Liver (tissue), 9 donors: ENCODE data around the gene CIDEB. TPM values are rescaled to one million over a fixed set of nuclear protein-coding genes. Genes with fewer than 3 reads are reported as not detected.

Experiments used
- DNase-seq: peaks from one replicate; pipeline ENCODE4 v3.0.0-alpha.2; 2017; ENCODE audit warnings: low spot score
- H3K27ac ChIP-seq, 2 donors: one replicate each; pipeline ENCODE4 v1.7.0; 2013; ENCODE audit warnings: inconsistent platforms in 2 of 2, low read length in 2 of 2, control low read depth in 1 of 2, low read depth in 1 of 2, mild to moderate bottlenecking in 1 of 2
- H3K27me3 ChIP-seq, 4 donors: one replicate each; pipeline versions ENCODE4 v1.6.1 to v1.7.0; 2013; ENCODE audit warnings: low read length in 3 of 4, inconsistent platforms in 1 of 4, mild to moderate bottlenecking in 1 of 4, moderate library complexity in 1 of 4; ENCODE audit not compliant: control insufficient read depth in 4 of 4, insufficient read depth in 4 of 4
- H3K36me3 ChIP-seq, 4 donors: one replicate each; pipeline versions ENCODE4 v1.6.1 to v1.7.0; 2013; ENCODE audit warnings: low read length in 3 of 4, mild to moderate bottlenecking in 3 of 4, low read depth in 1 of 4, moderate library complexity in 1 of 4; ENCODE audit not compliant: control insufficient read depth in 4 of 4, insufficient read depth in 3 of 4
- H3K4me1 ChIP-seq, 4 donors: one replicate each; pipeline versions ENCODE4 v1.6.1 to v1.7.0; 2013; ENCODE audit warnings: low read length in 3 of 4, mild to moderate bottlenecking in 3 of 4, moderate library complexity in 1 of 4; ENCODE audit not compliant: control insufficient read depth in 4 of 4, insufficient read depth in 4 of 4
- H3K4me3 ChIP-seq, 3 donors: one replicate each; pipeline versions ENCODE4 v1.6.1 to v1.7.0; 2013; ENCODE audit warnings: low read length in 3 of 3, control low read depth in 1 of 3, low read depth in 1 of 3, mild to moderate bottlenecking in 1 of 3
- H3K9ac ChIP-seq, 2 donors: one replicate each; pipeline ENCODE4 v1.7.0; 2013; ENCODE audit warnings: low read length in 2 of 2, mild to moderate bottlenecking in 2 of 2, moderate library complexity in 2 of 2, control low read depth in 1 of 2, low read depth in 1 of 2
- H3K9me3 ChIP-seq, 4 donors: one replicate each; pipeline versions ENCODE4 v1.6.1 to v1.7.0; 2013; ENCODE audit warnings: low read length in 3 of 4; ENCODE audit not compliant: control insufficient read depth in 4 of 4
- ATF3 ChIP-seq: IDR thresholded peaks from 2 replicates; pipeline ENCODE4 v1.6.1; 2016; ENCODE audit warnings: antibody characterized with exemption
- CTCF ChIP-seq: fragments of 150-350 bp; IDR thresholded peaks from 2 replicates; pipeline ENCODE4 v1.5.1; 2017; ENCODE audit warnings: improper control_type of control experiment, low read depth, low read length; ENCODE audit not compliant: missing input control
- EGR1 ChIP-seq, 2 donors: IDR thresholded peaks; 2 replicates each; pipeline ENCODE4 v1.6.1; 2016 to 2018; ENCODE audit warnings: antibody characterized with exemption in 2 of 2, low read depth in 2 of 2
- FOXA1 ChIP-seq: IDR thresholded peaks from 2 replicates; pipeline ENCODE4 v1.6.1; 2016; ENCODE audit warnings: antibody characterized with exemption
- FOXA2 ChIP-seq: IDR thresholded peaks from 2 replicates; pipeline ENCODE4 v1.6.1; 2016; ENCODE audit warnings: antibody characterized with exemption
- GABPA ChIP-seq, 2 donors: IDR thresholded peaks in 1 of 2; conservative IDR thresholded peaks in 1 of 2; 2 replicates each; pipeline ENCODE4 v1.6.1; 2016; ENCODE audit warnings: antibody characterized with exemption in 2 of 2, mild to moderate bottlenecking in 1 of 2, moderate library complexity in 1 of 2
- HNF4A ChIP-seq, 2 donors: conservative IDR thresholded peaks; 2 replicates each; pipeline ENCODE4 v1.6.1; 2016; ENCODE audit warnings: antibody characterized with exemption in 2 of 2, mild to moderate bottlenecking in 2 of 2
- HNF4G ChIP-seq: IDR thresholded peaks from 2 replicates; pipeline ENCODE4 v1.6.1; 2016; ENCODE audit warnings: antibody characterized with exemption
- MAX ChIP-seq: IDR thresholded peaks from 2 replicates; pipeline ENCODE4 v1.6.1; 2016; ENCODE audit warnings: antibody characterized with exemption
- NR2F2 ChIP-seq: IDR thresholded peaks from 2 replicates; pipeline ENCODE4 v1.6.1; 2016; ENCODE audit warnings: antibody characterized with exemption
- RAD21 ChIP-seq, 2 donors: IDR thresholded peaks; 2 replicates each; pipeline ENCODE4 v1.6.1; 2016; ENCODE audit warnings: antibody characterized with exemption in 2 of 2, mild to moderate bottlenecking in 2 of 2
- REST ChIP-seq: IDR thresholded peaks from 2 replicates; pipeline ENCODE4 v1.6.1; 2016; ENCODE audit warnings: antibody characterized with exemption, mild to moderate bottlenecking
- RXRA ChIP-seq, 2 donors: IDR thresholded peaks; 2 replicates each; pipeline ENCODE4 v1.6.1; 2017 to 2018; ENCODE audit warnings: antibody characterized with exemption in 2 of 2, mild to moderate bottlenecking in 1 of 2
- SP1 ChIP-seq: IDR thresholded peaks from 2 replicates; pipeline ENCODE4 v1.6.1; 2018; ENCODE audit warnings: antibody characterized with exemption, mild to moderate bottlenecking
- TAF1 ChIP-seq: conservative IDR thresholded peaks from 2 replicates; pipeline ENCODE4 v1.6.1; 2016; ENCODE audit warnings: antibody characterized with exemption, mild to moderate bottlenecking
- ZBTB33 ChIP-seq: IDR thresholded peaks from 2 replicates; pipeline ENCODE4 v1.6.1; 2016; ENCODE audit warnings: antibody characterized with exemption
- WGBS: extraction: QIAGEN DNeasy Blood & Tissue Kit; methylation state at CpG from one replicate; pipeline ENCODE4 v1.1.7; 2013; 5-methylcytosine and 5-hydroxymethylcytosine counted together
- polyA plus RNA-seq, 2 donors: library from polyadenylated mRNA; stranded (reverse) in 1 of 2; unstranded in 1 of 2; fragments of 200-250 nt in 1 of 2; fragments of >200 nt in 1 of 2; fragmentation: Nextera tagmentation in 1 of 2; extraction: Ambion mirVana in 1 of 2; gene quantifications; one replicate each; pipeline versions ENCODE4 v1.2.1 to v1.2.3, GENCODE V29; 2013 to 2015
- total RNA-seq, 2 donors: library from RNA; depleted of rRNA; stranded (reverse); fragments of >200 nt; gene quantifications; one replicate each; pipeline ENCODE4 v1.2.3, GENCODE V29; 2014
- donor health status: healthy.
- donor health status: healthy.
- donor health status: healthy.
- donor health status: healthy.
- donor health status: healthy.

Gene CIDEB
- total and polyA plus RNA-seq, 4 donors, result 32.1 to 312 (median 159) TPM

GRCh38 chr14:24323341-24323740 lies 15.6 kb upstream of the CIDEB start:
- TF ChIP-seq ZBTB33, result no peak
- no peak for TF ChIP-seq ATF3
- no peak for TF ChIP-seq TAF1
- TF ChIP-seq REST, result no peak
- TF ChIP-seq HNF4A (conservative IDR thresholded peaks at IDR 0.05), result no peak
- no peak for TF ChIP-seq RXRA (IDR thresholded peaks at IDR 0.05)
- TF ChIP-seq RAD21 (IDR thresholded peaks at IDR 0.05), result no peak
- 77% methylated on average over 3 of the region's 3 CpGs for WGBS
- Histone ChIP-seq H3K9ac (no peak overlapping the region), H3K9me3 (no peaks in the 10 kb centered on the region), H3K27ac (no peak overlapping the region), H3K27me3 (no peaks in the 10 kb centered on the region), H3K36me3 (no peaks in the 10 kb centered on the region), H3K4me3 (no peak overlapping the region), H3K4me1 (peaks cover 0 to 6% (median 1%) of the 10 kb centered on the region in 4 donors)
- DNase-seq, result no peak

- no peaks in the 10 kb centered on the region for H3K36me3 ChIP-seq
- no peak for TF ChIP-seq REST
- no peak for TF ChIP-seq ATF3
- no peak for TF ChIP-seq TAF1
- no peak for TF ChIP-seq MAX
- no peak for TF ChIP-seq ZBTB33
- TF ChIP-seq EGR1 (IDR thresholded peaks at IDR 0.05; ENCODE audit: low read depth in 2 of 2), result no peak
- no peak for TF ChIP-seq FOXA2
- no peak for TF ChIP-seq RXRA (IDR thresholded peaks at IDR 0.05)
- TF ChIP-seq SP1, result no peak
- no peak for TF ChIP-seq FOXA1
- TF ChIP-seq RAD21 (IDR thresholded peaks at IDR 0.05), result no peak
- no peak for TF ChIP-seq GABPA (IDR thresholded peaks at IDR 0.05 in 1 of 2, conservative IDR thresholded peaks at IDR 0.05 in 1 of 2)
- no peak for TF ChIP-seq HNF4G
- TF ChIP-seq CTCF, result no peak
- TF ChIP-seq NR2F2, result no peak
- TF ChIP-seq HNF4A (conservative IDR thresholded peaks at IDR 0.05), result no peak
- H3K9ac ChIP-seq, result no peak overlapping the region
- no peaks in the 10 kb centered on the region for H3K9me3 ChIP-seq
- no peak overlapping the region for H3K27ac ChIP-seq
- DNase-seq, result no peak
- H3K4me1 ChIP-seq, result peaks cover 0 to 6% (median 1%) of the 10 kb centered on the region in 4 donors
- no peaks in the 10 kb centered on the region for H3K27me3 ChIP-seq
- WGBS, result 87% methylated on average over 10 of the region's 10 CpGs
- no peak overlapping the region for H3K4me3 ChIP-seq
These were observed 14.9 kb upstream of the CIDEB start for GRCh38 chr14:24322672-24323071.
